ENCODE results near the gene ABCA10. TPM values are rescaled to one million over a fixed set of nuclear protein-coding genes. Genes with fewer than 3 reads are reported as not detected.
"Not testable (repeated sequence)": the region's sequence is repeated elsewhere in the genome, so short reads cannot be mapped to it uniquely, and the experiment has no call there.

The ABCA10 gene, protein sequence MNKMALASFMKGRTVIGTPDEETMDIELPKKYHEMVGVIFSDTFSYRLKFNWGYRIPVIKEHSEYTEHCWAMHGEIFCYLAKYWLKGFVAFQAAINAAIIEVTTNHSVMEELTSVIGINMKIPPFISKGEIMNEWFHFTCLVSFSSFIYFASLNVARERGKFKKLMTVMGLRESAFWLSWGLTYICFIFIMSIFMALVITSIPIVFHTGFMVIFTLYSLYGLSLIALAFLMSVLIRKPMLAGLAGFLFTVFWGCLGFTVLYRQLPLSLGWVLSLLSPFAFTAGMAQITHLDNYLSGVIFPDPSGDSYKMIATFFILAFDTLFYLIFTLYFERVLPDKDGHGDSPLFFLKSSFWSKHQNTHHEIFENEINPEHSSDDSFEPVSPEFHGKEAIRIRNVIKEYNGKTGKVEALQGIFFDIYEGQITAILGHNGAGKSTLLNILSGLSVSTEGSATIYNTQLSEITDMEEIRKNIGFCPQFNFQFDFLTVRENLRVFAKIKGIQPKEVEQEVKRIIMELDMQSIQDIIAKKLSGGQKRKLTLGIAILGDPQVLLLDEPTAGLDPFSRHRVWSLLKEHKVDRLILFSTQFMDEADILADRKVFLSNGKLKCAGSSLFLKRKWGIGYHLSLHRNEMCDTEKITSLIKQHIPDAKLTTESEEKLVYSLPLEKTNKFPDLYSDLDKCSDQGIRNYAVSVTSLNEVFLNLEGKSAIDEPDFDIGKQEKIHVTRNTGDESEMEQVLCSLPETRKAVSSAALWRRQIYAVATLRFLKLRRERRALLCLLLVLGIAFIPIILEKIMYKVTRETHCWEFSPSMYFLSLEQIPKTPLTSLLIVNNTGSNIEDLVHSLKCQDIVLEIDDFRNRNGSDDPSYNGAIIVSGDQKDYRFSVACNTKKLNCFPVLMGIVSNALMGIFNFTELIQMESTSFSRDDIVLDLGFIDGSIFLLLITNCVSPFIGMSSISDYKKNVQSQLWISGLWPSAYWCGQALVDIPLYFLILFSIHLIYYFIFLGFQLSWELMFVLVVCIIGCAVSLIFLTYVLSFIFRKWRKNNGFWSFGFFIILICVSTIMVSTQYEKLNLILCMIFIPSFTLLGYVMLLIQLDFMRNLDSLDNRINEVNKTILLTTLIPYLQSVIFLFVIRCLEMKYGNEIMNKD (N-terminal part only)
- 10 to 100 TPM; 11.1 to 32.8 (median 21.7) TPM for total RNA-seq

DNA sequence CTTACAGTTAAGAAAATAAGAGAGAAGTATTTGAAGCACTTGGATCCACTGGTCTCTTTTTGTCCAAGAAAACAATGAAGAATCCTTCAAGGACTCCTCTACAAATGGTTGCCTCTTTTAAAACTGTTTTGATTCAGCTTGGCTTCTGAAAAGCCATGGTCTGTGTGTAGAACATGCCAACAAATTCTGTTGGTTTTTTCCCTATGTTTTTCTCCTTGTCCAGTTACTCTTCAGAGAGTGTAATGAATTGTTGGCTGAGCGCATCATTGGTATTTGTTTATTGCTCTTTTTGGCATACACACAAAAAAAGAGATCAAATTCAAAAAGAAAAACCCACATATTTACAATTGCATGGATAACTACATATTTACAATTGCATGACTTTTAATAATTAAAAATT lies at the start of gene ABCA10:
TSS of gene ABCA10 (minus strand) at position 249 of the 400 bp plus-strand sequence. CDS start 3,466 bp downstream, outside the sequence.
- Histone ChIP-seq H3K4me3 (peak within 1 kb of the TSS in 1 of 2 donors; percentile 28), H3K27ac (peak within 1 kb of the TSS; percentile 46 to 69), H3K9me3 (peaks cover 0 to 5% of the 10 kb centered on the region in 2 donors), H3K27me3 (no peaks in the 10 kb centered on the region), H3K4me1 (no peaks in the 10 kb centered on the region), H3K36me3 (no peaks in the 10 kb centered on the region)
- TF ChIP-seq, protein P1, sequence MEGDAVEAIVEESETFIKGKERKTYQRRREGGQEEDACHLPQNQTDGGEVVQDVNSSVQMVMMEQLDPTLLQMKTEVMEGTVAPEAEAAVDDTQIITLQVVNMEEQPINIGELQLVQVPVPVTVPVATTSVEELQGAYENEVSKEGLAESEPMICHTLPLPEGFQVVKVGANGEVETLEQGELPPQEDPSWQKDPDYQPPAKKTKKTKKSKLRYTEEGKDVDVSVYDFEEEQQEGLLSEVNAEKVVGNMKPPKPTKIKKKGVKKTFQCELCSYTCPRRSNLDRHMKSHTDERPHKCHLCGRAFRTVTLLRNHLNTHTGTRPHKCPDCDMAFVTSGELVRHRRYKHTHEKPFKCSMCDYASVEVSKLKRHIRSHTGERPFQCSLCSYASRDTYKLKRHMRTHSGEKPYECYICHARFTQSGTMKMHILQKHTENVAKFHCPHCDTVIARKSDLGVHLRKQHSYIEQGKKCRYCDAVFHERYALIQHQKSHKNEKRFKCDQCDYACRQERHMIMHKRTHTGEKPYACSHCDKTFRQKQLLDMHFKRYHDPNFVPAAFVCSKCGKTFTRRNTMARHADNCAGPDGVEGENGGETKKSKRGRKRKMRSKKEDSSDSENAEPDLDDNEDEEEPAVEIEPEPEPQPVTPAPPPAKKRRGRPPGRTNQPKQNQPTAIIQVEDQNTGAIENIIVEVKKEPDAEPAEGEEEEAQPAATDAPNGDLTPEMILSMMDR (IDR thresholded peaks at IDR 0.05) = no peak
- no peak for TF ChIP-seq POLR2A (IDR thresholded peaks at IDR 0.05)
- no peak for DNase-seq
- intact Hi-C loops (cut with DNase I; ENCODE audit: low total_unique reads) = loop anchor here (5.0 kb wide), 1 partner anchor 451 kb away; no protein-coding TSS in a partner anchor

DNA sequence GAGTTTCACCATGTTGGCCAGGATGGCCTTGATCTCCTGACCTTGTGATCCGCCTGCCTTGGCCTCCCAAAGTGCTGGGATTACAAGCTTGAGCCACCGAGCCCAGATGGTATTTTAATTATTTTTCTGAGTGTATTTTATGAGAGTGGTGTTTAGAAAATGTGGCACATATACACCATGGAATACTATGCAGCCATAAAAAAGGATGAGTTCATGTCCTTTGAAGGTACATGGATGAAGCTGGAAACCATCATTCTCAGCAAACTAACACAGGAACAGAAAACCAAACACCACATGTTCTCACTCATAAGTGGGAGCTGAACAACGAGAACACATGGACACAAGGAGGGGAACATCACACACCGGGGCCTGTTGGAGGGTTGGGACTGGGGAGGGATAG lies 47.7 kb upstream of the ABCA10 start:
- intact Hi-C loops (cut with DNase I; ENCODE audit: low total_unique reads); H3K36me3 ChIP-seq; H3K4me3 ChIP-seq; H3K27ac ChIP-seq; H3K9me3 ChIP-seq; H3K27me3 ChIP-seq; DNase-seq; H3K4me1 ChIP-seq: not testable (repeated sequence)

DNA sequence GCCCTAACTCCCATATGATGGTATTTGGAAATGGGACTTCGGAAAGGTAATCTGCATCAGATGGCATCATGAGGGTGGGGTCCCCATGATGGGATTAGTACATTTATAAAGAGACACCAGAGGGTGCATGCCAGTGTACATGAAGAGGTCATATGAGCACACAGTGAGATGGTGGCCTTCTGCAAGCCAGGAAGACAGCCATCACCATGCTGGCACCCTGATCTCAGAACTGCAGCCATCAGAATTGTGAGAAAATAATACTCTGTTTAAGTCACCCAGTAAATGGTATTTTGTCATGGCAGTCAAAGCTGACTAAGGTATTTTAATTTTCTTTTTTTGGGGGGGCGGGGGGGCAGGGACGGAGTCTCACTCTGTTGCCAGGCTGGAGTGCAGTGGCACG lies 47.1 kb upstream of the ABCA10 start:
- Histone ChIP-seq H3K36me3 (peaks cover 0 to 3% of the 10 kb centered on the region in 2 donors), H3K4me1 (no peaks in the 10 kb centered on the region), H3K9me3 (no peaks in the 10 kb centered on the region), H3K4me3 (no peak overlapping the region), H3K27ac (no peak overlapping the region), H3K27me3 (no peaks in the 10 kb centered on the region)
- TF ChIP-seq, protein P1 (IDR thresholded peaks at IDR 0.05) = no peak
- TF ChIP-seq POLR2A (IDR thresholded peaks at IDR 0.05) = no peak
- DNase-seq = no peak
- intact Hi-C loops (cut with DNase I; ENCODE audit: low total_unique reads) = no loop called here

DNA sequence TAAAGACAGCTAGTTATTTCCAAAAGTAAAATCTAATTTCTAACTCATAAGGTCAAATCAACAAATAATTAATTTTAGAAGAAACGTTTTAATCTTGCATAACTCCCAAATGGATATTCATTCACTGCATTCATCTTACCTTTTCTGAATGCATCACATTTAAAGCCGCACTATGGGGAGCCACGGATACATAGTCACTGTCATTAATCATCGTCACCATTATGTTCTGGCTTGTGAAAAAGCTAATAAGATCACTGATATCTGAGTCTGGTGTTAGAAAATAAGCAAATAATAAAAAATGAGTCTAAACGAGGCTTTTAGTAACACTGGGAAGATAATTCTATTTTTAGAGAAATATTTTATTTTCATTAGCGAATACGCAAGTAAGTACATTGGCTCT lies 42.4 kb upstream of the ABCA10 start:
- Histone ChIP-seq H3K27ac (no peak overlapping the region), H3K4me3 (no peak overlapping the region), H3K36me3 (no peaks in the 10 kb centered on the region), H3K9me3 (no peaks in the 10 kb centered on the region), H3K27me3 (no peaks in the 10 kb centered on the region), H3K4me1 (no peaks in the 10 kb centered on the region)
- TF ChIP-seq POLR2A (IDR thresholded peaks at IDR 0.05) = no peak
- TF ChIP-seq, protein P1 (IDR thresholded peaks at IDR 0.05) = no peak
- intact Hi-C loops (cut with DNase I; ENCODE audit: low total_unique reads) = no loop called here
- no peak for DNase-seq

DNA sequence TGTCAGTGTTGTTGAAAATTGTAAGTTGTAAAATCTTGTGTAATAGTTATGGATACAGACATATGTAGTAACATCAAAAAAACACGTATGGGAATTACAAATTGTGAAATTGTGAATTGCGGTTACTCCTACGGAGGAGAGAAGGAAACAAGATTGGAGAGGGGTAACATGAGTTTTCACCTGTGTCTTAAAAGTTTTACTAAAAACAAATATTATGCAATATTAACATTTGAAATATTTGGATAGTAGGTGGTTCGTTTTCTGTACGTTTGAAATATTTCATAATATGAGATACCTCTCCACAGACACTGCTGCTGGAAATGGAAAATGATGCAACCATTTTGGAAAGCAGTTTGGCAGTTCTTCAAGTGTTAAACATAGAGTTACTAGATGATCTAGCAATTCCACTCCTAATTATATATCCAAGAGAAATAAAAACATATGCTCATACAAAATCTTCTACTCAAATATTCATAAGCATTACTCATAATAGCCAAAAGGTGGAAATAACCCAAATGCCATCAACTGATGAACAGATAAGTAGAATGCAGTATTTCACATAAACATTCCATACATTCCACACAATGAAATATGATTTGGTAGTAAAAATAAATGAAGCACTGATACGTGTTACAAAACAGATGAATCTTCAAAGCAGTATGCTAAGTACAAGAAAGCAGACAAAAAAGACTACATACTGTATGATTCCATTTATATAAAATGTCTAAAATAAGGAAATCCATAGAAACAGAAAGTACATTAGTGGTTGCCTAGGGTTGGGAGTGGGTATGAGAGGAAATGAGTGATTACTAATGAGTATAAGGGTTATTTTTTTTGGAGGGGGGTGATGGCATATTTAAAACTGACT lies 40.7 kb upstream of the ABCA10 start:
- no peaks in the 10 kb centered on the region for H3K27me3 ChIP-seq
- no peak overlapping the region for H3K27ac ChIP-seq
- intact Hi-C loops (cut with DNase I; ENCODE audit: low total_unique reads) = no loop called here
- no peaks in the 10 kb centered on the region for H3K9me3 ChIP-seq
- H3K36me3 ChIP-seq = no peaks in the 10 kb centered on the region
- DNase-seq = no peak
- no peak overlapping the region for H3K4me3 ChIP-seq
- TF ChIP-seq POLR2A (IDR thresholded peaks at IDR 0.05) = no peak
- TF ChIP-seq, protein P1 (IDR thresholded peaks at IDR 0.05) = no peak
- no peaks in the 10 kb centered on the region for H3K4me1 ChIP-seq
